SJSA1 (cell line): ENCODE measurements around the gene TTC21A. TPM values are rescaled to one million over a fixed set of nuclear protein-coding genes. Genes with fewer than 3 reads are reported as not detected.
A peak's percentile ranks its signal among the peaks of the same experiment; 100 is the strongest.

Experiments
- DNase-seq, 2 experiments: peaks; one replicate each; pipeline ENCODE4 v3.0.0-alpha.2; 2015 to 2020; ENCODE audit warnings: low spot score in 2 of 2, low read depth in 1 of 2
- H3K27ac ChIP-seq: fragments of 250-450 bp; sonication (Bioruptor Pico); 2 replicates; pipeline ENCODE4 v1.5.1; 2020; ENCODE audit warnings: mild to moderate bottlenecking, moderate library complexity
- H3K27me3 ChIP-seq: fragments of 250-450 bp; sonication (Bioruptor Pico); replicated peaks from 2 replicates; pipeline ENCODE4 v1.5.1; 2020; ENCODE audit warnings: mild to moderate bottlenecking, moderate library complexity
- H3K36me3 ChIP-seq: fragments of 250-450 bp; sonication (Bioruptor Pico); 2 replicates; pipeline ENCODE4 v1.5.1; 2020; ENCODE audit warnings: mild to moderate bottlenecking
- H3K4me1 ChIP-seq: fragments of 250-450 bp; sonication (Bioruptor Pico); replicated peaks from 2 replicates; pipeline ENCODE4 v1.6.1; 2021; ENCODE audit warnings: mild to moderate bottlenecking
- H3K4me3 ChIP-seq: fragments of 250-450 bp; sonication (Bioruptor Pico); 2 replicates; pipeline ENCODE4 v1.5.1; 2020; ENCODE audit warnings: mild to moderate bottlenecking
- H3K9me3 ChIP-seq: fragments of 250-450 bp; sonication (Bioruptor Pico); replicated peaks from 2 replicates; pipeline ENCODE4 v1.5.1; 2020; ENCODE audit warnings: mild to moderate bottlenecking
- total RNA-seq: library from RNA; depleted of rRNA; stranded (reverse); fragments of >200 nt; shearing (Covaris generic); gene quantifications from 2 replicates; pipeline ENCODE4 v1.2.3, GENCODE V29; 2014

TTC21A gene
- total RNA-seq, 1 experiment from 2014 or later: 0.24 TPM

GRCh38 chr3:39115870-39116269, 8.4 kb downstream of the TTC21A start:
- Histone ChIP-seq H3K4me3 (no peak overlapping the region), H3K27ac (no peak overlapping the region), H3K4me1 (no peaks in the 10 kb centered on the region), H3K9me3 (no peaks in the 10 kb centered on the region), H3K27me3 (no peaks in the 10 kb centered on the region), H3K36me3 (no peaks in the 10 kb centered on the region)
- no peak for DNase-seq

DNA sequence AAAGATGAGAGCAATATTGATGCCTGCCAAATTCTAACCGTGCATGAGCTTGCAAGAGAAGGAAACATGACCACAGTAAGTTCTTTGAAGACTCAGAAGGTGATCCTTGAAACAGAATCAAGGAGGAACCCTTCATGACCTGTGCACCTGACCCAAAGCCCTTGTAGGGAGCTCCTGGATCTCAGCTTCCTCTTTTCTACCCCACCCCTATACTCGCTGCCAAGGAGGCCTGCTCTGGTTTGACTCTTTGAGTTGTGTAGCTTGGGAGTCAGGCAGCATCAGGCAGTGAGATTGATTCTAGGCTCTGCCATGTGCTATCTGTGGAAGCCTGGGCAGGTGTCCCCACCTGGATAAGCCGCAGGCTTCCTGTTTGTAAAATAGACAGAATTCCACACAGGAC, 10.6 kb downstream of the TTC21A start:
- Histone ChIP-seq H3K27ac (no peak overlapping the region), H3K9me3 (no peaks in the 10 kb centered on the region), H3K4me3 (no peak overlapping the region), H3K27me3 (no peaks in the 10 kb centered on the region), H3K36me3 (no peaks in the 10 kb centered on the region), H3K4me1 (no peaks in the 10 kb centered on the region)
- no peak for DNase-seq

DNA sequence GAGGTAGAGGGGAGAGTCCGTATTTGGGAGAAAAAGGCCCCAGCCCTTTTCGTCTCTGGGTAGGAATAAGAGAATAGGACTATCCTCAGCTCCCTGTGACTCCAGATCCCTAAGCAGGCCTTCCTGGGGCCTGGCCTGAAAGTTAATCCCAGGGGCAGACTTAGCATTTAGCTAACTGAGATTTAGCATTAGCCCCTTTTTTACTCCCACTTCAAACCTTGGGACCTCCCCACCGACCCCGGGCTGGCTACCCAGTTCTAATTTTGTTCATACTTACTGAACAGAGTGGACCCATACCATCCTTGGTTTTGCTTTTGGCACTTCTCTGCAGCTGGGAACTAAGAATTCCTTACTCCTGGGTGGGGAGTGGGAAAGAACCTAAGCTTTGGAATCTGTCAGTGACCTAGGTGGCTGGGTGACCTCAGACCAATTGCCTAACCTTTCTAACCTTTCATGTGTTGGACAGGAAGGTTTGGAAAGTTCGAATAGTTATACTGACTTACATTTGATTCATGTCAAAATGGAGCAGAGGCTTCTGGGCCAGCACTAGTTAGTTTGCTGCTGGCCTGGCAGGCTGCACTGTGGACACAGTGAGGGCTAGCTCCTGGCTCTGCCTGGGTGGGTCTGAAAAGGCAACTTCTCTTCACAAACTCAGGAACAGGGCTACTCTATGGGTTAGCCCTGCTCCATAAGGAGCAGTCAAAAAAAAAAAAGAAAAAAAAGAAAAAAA, 11.6 kb downstream of the TTC21A start:
- DNase-seq: no peak
- H3K36me3 ChIP-seq: no peaks in the 10 kb centered on the region
- no peaks in the 10 kb centered on the region for H3K9me3 ChIP-seq
- no peak overlapping the region for H3K27ac ChIP-seq
- H3K4me1 ChIP-seq: no peaks in the 10 kb centered on the region
- no peak overlapping the region for H3K4me3 ChIP-seq
- no peaks in the 10 kb centered on the region for H3K27me3 ChIP-seq

DNA sequence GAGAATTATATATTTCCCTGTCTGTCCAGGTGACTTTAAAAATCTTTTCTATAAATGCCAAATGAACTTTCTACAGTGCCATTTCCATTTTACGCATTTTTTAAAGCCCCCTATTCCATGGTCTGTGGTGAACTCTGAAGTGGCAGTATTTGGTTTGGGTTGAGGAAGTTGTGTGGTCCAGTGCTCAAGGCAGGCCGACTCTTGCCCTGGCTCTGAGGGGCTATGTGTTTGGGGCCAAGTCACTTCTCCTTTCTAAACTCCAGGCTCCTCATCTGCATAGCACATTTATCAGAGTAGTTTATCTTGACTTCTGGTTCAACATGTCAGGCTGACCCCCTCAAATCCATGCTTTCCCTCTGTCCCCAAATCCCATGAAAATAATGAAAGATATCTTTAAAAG, 14.1 kb downstream of the TTC21A start:
- Histone ChIP-seq H3K9me3 (no peaks in the 10 kb centered on the region), H3K4me1 (peaks cover 15% of the 10 kb centered on the region), H3K4me3 (no peak overlapping the region), H3K27me3 (no peaks in the 10 kb centered on the region), H3K36me3 (no peaks in the 10 kb centered on the region), H3K27ac (no peak overlapping the region)
- DNase-seq: no peak

- Histone ChIP-seq H3K36me3 (no peaks in the 10 kb centered on the region), H3K4me3 (no peak overlapping the region), H3K27me3 (no peaks in the 10 kb centered on the region), H3K4me1 (peaks cover 17% of the 10 kb centered on the region), H3K27ac (no peak overlapping the region), H3K9me3 (no peaks in the 10 kb centered on the region)
- DNase-seq: no peak
These were observed 15.3 kb downstream of the TTC21A start for GRCh38 chr3:39122813-39123212.

GRCh38 chr3:39124876-39125840, 17.7 kb downstream of the TTC21A start:
- Histone ChIP-seq H3K4me3 (no peak overlapping the region), H3K4me1 (peaks cover 17% of the 10 kb centered on the region), H3K36me3 (no peaks in the 10 kb centered on the region), H3K27me3 (no peaks in the 10 kb centered on the region), H3K27ac (no peak overlapping the region; the same call in 1 of the 2 replicates), H3K9me3 (no peaks in the 10 kb centered on the region)
- no peak for DNase-seq

DNA sequence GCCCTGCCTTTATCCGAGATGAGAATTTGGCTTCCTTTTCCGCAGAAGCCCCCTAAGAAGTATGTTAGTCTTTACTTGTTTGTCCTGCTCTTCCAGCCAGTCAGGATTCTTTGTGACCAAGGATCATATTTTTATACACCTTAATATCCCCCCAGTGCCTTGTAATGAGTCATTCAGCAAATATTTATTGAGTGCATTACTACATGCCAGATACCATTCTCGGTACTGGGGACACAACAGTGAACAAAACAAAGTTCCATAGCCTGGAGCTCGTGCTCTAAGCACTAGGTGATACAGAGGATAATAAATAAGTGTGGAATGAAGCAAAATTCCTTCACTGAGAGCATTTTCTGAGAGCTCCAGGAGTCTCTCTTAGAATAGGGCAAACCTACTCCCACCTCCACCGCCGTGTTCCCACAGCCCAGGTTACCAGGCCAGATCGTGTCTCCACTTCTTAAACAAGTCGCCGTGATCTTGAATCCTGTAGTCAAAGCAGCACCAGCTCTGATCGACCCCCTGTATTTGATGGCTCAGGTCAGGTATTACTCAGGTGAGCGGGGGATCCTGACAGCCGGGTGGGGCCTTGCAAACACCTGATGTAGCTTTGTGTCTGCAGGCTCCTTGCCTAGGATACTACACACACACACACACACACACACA, 18.5 kb downstream of the TTC21A start:
- Histone ChIP-seq H3K27ac (peak overlapping the region; percentile 43), H3K9me3 (no peaks in the 10 kb centered on the region), H3K36me3 (no peaks in the 10 kb centered on the region), H3K4me1 (peaks cover 17% of the 10 kb centered on the region), H3K4me3 (no peak overlapping the region), H3K27me3 (no peaks in the 10 kb centered on the region)
- peak in 1 of 2 experiments; percentile 54 for DNase-seq

- H3K9me3 ChIP-seq: no peaks in the 10 kb centered on the region
- no peaks in the 10 kb centered on the region for H3K36me3 ChIP-seq
- H3K27me3 ChIP-seq: no peaks in the 10 kb centered on the region
- no peak overlapping the region for H3K27ac ChIP-seq
- peaks cover 17% of the 10 kb centered on the region for H3K4me1 ChIP-seq
- DNase-seq: peak in 1 of 2 experiments; percentile 36
- H3K4me3 ChIP-seq: no peak overlapping the region
These were observed 19.1 kb downstream of the TTC21A start for GRCh38 chr3:39126532-39127071.

- DNase-seq: no peak
- Histone ChIP-seq H3K36me3 (no peaks in the 10 kb centered on the region), H3K4me1 (peaks cover 17% of the 10 kb centered on the region), H3K9me3 (no peaks in the 10 kb centered on the region), H3K27me3 (no peaks in the 10 kb centered on the region), H3K4me3 (no peak overlapping the region), H3K27ac (no peak overlapping the region)
These were observed 19.9 kb downstream of the TTC21A start for GRCh38 chr3:39127269-39127907.

DNA sequence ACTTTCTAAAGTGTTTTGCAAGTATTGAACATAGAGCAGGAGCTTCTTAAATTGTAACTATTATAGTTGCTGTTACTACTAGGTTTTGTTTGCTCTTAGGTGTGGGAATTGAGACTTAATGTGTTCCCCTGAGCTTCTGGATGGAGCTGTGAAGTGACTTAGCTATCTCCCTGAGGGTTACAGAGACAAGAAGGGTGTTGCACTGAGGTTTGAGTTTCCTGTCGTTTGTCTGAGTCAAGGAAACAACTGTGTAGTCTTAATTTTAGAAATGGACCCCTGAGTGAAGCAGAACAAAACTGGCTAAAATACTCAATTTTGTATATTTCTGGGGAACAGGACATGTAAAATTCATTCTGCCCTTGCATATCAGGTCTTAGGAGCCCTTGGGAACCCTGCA, 20.4 kb downstream of the TTC21A start:
- Histone ChIP-seq H3K36me3 (no peaks in the 10 kb centered on the region), H3K4me1 (peaks cover 17% of the 10 kb centered on the region), H3K27me3 (no peaks in the 10 kb centered on the region), H3K4me3 (no peak overlapping the region), H3K9me3 (no peaks in the 10 kb centered on the region), H3K27ac (no peak overlapping the region)
- no peak for DNase-seq

DNA sequence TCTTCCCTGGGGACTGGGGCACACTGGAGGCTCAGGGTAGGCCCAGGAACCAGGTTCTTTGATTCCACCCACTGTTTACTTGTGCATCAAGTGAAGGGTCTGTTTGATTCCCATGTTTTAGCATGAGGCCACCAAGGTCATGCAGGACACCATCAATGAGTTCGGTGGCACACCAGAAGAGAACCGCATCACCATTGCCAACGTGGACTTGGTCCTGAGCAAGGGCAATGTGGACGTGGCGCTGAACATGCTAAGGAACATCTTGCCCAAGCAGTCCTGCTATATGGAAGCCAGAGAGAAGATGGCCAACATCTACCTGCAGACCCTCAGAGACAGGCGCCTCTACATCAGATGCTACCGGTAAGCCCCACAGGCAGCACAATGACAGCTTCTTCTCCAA, 21.5 kb downstream of the TTC21A start:
- Histone ChIP-seq H3K27ac (no peak overlapping the region), H3K4me1 (peaks cover 17% of the 10 kb centered on the region), H3K4me3 (no peak overlapping the region), H3K27me3 (no peaks in the 10 kb centered on the region), H3K9me3 (no peaks in the 10 kb centered on the region), H3K36me3 (no peaks in the 10 kb centered on the region)
- no peak for DNase-seq

DNA sequence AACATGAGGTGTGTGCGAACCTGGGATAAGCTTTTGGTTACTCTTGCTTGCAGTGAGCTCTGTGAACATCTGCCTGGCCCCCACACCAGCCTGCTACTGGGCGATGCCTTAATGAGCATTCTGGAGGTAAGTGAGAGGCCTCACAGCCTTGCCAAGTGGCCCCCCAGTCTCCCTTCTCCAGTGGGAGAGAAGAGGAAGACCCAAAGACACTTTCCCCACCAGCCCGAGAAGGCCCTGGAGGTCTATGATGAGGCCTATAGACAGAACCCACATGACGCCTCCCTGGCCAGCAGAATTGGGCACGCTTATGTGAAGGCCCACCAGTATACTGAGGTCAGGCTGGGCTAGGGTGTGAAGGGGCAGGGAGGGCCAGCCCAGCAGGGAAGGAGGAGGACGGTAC, 22.5 kb downstream of the TTC21A start:
- peaks cover 17% of the 10 kb centered on the region for H3K4me1 ChIP-seq
- H3K9me3 ChIP-seq: no peaks in the 10 kb centered on the region
- DNase-seq: no peak
- no peak overlapping the region for H3K4me3 ChIP-seq
- no peak overlapping the region for H3K27ac ChIP-seq
- no peaks in the 10 kb centered on the region for H3K36me3 ChIP-seq
- H3K27me3 ChIP-seq: no peaks in the 10 kb centered on the region

DNA sequence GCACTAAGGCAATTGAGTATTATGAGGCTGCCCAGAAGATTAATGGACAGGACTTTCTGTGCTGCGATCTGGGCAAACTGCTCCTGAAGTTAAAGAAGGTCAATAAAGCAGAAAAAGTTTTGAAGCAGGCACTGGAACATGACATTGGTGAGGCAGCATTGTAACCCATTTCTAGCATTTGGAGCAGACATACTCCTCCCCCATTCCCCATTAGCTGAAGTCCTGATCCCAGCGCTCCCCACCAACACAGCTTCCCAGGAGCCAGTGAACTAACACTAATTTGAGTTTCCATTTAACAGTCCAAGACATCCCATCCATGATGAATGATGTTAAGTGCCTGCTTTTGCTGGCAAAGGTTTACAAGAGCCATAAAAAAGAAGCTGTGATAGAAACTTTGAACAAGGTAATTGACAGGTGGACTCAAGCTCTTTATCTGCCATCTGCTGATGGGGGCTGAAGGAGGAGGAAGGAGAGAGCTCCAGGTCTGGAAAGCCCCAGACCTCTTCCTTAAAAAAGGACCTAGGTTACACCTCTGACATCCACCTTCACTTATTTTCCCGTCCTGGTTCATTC, 23.3 kb downstream of the TTC21A start:
- H3K4me3 ChIP-seq: no peak overlapping the region
- DNase-seq: no peak
- peaks cover 10% of the 10 kb centered on the region for H3K4me1 ChIP-seq
- no peaks in the 10 kb centered on the region for H3K36me3 ChIP-seq
- H3K9me3 ChIP-seq: no peaks in the 10 kb centered on the region
- H3K27me3 ChIP-seq: no peaks in the 10 kb centered on the region
- no peak overlapping the region for H3K27ac ChIP-seq
